ENCODE data around the gene FNDC5.

The FNDC5 gene

DNA sequence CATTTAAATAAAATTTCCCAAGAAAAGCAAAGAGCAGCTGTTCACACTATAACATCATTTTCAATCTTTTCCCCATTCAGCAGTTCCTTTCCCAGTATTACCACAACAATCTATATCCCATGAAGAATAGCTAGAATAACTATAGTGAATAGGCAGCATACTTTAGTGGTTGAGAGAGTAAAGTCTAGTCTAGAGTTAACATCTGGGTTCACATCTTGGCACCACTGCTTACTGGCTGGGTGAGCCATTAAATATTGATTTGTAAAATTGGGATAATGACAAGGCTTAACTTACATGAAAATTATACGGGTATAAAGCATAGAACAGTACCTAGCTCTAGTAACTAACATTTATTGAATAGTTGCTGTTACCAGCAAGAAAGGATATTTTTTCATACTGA, 38.8 kb downstream of the FNDC5 start:
- TF ChIP-seq, protein P1, sequence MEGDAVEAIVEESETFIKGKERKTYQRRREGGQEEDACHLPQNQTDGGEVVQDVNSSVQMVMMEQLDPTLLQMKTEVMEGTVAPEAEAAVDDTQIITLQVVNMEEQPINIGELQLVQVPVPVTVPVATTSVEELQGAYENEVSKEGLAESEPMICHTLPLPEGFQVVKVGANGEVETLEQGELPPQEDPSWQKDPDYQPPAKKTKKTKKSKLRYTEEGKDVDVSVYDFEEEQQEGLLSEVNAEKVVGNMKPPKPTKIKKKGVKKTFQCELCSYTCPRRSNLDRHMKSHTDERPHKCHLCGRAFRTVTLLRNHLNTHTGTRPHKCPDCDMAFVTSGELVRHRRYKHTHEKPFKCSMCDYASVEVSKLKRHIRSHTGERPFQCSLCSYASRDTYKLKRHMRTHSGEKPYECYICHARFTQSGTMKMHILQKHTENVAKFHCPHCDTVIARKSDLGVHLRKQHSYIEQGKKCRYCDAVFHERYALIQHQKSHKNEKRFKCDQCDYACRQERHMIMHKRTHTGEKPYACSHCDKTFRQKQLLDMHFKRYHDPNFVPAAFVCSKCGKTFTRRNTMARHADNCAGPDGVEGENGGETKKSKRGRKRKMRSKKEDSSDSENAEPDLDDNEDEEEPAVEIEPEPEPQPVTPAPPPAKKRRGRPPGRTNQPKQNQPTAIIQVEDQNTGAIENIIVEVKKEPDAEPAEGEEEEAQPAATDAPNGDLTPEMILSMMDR (conservative IDR thresholded peaks at IDR 0.05) = no peak
- no peak for TF ChIP-seq ZFX (IDR thresholded peaks at IDR 0.05)
- H3K27ac ChIP-seq = no peak overlapping the region

GRCh38 chr1:32830092-32830852, 40.4 kb downstream of the FNDC5 start:
- no peak overlapping the region for H3K27ac ChIP-seq

DNA sequence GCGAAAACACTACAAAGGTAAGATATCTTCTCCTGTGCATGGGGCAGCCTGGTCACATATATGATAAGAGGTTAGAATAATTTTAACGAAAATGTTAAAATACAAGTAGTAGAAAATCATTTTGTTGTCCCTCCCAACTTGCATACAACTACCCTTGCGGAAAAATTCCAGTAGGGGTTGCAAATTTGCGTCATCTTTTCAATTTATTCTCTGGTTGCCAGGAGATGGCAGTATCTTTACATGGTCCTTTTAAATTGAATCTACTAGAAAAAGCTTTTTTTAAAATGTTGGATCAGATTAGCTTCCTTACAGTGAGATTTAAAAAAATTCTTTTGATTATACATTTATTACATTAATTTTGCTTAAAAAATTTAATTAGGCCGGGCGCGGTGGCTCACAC, 42.4 kb downstream of the FNDC5 start:
- H3K27ac ChIP-seq = no peak overlapping the region
- no peak for TF ChIP-seq ZFX (IDR thresholded peaks at IDR 0.05)
- TF ChIP-seq, protein P1 (conservative IDR thresholded peaks at IDR 0.05) = peak; percentile 36

More at GRCh38 chr1:32830092-32830852, 40.4 kb downstream of the FNDC5 start:
- no peak for TF ChIP-seq ZFX (IDR thresholded peaks at IDR 0.05)
- TF ChIP-seq, protein P1 (conservative IDR thresholded peaks at IDR 0.05) = no peak

DNA sequence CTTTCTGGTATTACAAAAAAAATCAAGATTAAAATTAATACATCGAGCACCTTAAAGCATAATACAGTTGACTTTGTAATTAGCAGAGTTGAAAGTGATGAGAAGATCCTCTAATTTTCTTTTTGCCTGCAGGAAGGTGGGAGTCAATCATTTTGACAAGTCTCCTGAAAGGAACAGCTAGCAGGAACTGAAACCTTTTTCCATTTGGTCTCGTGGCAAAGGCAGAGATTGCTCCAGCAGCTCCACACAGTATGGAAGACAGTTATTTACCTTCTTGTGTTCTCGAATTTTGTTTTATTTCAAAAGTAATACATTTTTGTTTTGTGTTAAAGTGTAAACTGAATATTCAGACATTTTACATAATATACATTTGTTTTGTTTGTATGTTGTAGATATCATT, 45.5 kb downstream of the FNDC5 start:
- no peak overlapping the region for H3K27ac ChIP-seq
- TF ChIP-seq, protein P1 (conservative IDR thresholded peaks at IDR 0.05) = no peak
- no peak for TF ChIP-seq ZFX (IDR thresholded peaks at IDR 0.05)

GRCh38 chr1:32818804-32819541, 51.7 kb downstream of the FNDC5 start:
- H3K27ac ChIP-seq = peak overlapping the region; percentile 98
- TF ChIP-seq ZFX (IDR thresholded peaks at IDR 0.05) = no peak
- TF ChIP-seq, protein P1 (conservative IDR thresholded peaks at IDR 0.05) = no peak

GRCh38 chr1:32817815-32818786, 52.6 kb downstream of the FNDC5 start:
- peak overlapping the region; percentile 98 for H3K27ac ChIP-seq
- TF ChIP-seq, protein P1 (conservative IDR thresholded peaks at IDR 0.05) = no peak
- TF ChIP-seq ZFX (IDR thresholded peaks at IDR 0.05) = peak; percentile 76
